Peyer's patch (tissue), 4 donors: ENCODE results near the gene C20orf202.

Source experiments
- CTCF ChIP-seq, 6 experiments: fragments of 450-650 bp in 4 of 6; fragments of 200-600 bp in 2 of 6; sonication (generic) in 1 of 6; IDR thresholded peaks; one replicate each; pipeline ENCODE4 v1.5.1; 2017 to 2019; ENCODE audit warnings: antibody characterized with exemption in 6 of 6, mild to moderate bottlenecking in 3 of 6, moderate library complexity in 1 of 6
- POLR2A ChIP-seq, 2 donors: fragments of 450-650 bp; IDR thresholded peaks; one replicate each; pipeline ENCODE4 v1.5.1; 2017; ENCODE audit warnings: antibody characterized with exemption in 2 of 2, mild to moderate bottlenecking in 2 of 2, moderate library complexity in 2 of 2

GRCh38 chr20:1212023-1212422 is 8.8 kb downstream of the C20orf202 start:
- TF ChIP-seq CTCF (IDR thresholded peaks at IDR 0.05) (no peak), POLR2A (IDR thresholded peaks at IDR 0.05) (no peak)
